C4-2B (cell line): ENCODE results near the gene PLPPR2.

Source experiments
- H3K27ac ChIP-seq: fragments of 450-650 bp; 2 replicates; pipeline ENCODE4 v1.5.1; 2017
- CTCF ChIP-seq: fragments of 450-650 bp; conservative IDR thresholded peaks from 2 replicates; pipeline ENCODE4 v1.5.1; 2017; ENCODE audit warnings: mild to moderate bottlenecking
- ZFX ChIP-seq: fragments of 450-650 bp; IDR thresholded peaks from 2 replicates; pipeline ENCODE4 v1.6.1; 2017

Gene PLPPR2

GRCh38 chr19:11408591-11408990 lies 53.4 kb downstream of the PLPPR2 start:
- TF ChIP-seq ZFX (no peak), CTCF (no peak)

GRCh38 chr19:11410682-11411081 lies 55.5 kb downstream of the PLPPR2 start:
- TF ChIP-seq CTCF (no peak), ZFX (no peak)
- H3K27ac ChIP-seq = no peak overlapping the region

More at GRCh38 chr19:11408591-11408990, 53.4 kb downstream of the PLPPR2 start:
- H3K27ac ChIP-seq = no peak overlapping the region

GRCh38 chr19:11414544-11414943 lies 59.3 kb downstream of the PLPPR2 start:
- no peak overlapping the region for H3K27ac ChIP-seq
- TF ChIP-seq CTCF (no peak), ZFX (no peak)
